ENCODE measurements around the gene RNF166.
A peak's percentile ranks its signal among the peaks of the same experiment; 100 is the strongest.

Gene RNF166

GRCh38 chr16:88652762-88653063, 53.5 kb downstream of the RNF166 start:
- no peak for DNase-seq (ENCODE audit: low spot score)

- DNase-seq (ENCODE audit: low spot score): no peak
These were observed 54.0 kb downstream of the RNF166 start for GRCh38 chr16:88651989-88652761.

DNA sequence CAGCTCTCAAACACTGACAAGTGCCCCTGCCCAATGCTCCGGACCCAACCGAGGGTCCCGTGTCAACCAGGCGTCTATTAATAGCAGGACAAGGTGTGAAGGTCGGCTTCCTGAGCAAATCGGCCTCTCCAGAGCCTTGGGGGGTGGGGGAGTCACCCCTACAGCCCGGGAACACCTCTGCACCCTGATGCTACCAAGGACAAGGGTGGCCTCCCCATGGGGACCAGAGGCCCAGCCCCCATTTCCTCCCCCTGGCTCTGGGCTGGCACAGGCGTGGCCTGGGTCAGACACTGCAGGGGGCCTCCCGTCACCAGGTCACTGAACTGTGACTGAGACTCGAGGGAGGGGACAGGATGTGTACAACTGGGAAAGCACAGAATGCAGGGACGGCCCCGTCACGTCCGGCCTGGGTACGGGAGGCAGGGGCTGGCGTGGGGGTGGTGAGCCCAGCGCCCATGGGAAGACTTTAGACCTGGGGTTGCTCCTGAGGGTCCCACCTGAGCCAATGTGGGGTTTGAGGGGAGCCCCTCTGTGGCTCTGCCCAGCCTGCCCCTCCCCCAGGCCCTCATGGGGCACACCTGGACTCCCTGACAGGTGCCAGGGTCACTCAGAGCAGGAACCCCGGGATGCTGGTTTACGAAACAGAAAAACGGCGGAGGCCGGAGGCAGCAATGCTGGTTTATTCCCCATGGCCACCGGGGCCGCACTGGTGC, 54.8 kb downstream of the RNF166 start:
- no peak for DNase-seq (ENCODE audit: low spot score)

DNA sequence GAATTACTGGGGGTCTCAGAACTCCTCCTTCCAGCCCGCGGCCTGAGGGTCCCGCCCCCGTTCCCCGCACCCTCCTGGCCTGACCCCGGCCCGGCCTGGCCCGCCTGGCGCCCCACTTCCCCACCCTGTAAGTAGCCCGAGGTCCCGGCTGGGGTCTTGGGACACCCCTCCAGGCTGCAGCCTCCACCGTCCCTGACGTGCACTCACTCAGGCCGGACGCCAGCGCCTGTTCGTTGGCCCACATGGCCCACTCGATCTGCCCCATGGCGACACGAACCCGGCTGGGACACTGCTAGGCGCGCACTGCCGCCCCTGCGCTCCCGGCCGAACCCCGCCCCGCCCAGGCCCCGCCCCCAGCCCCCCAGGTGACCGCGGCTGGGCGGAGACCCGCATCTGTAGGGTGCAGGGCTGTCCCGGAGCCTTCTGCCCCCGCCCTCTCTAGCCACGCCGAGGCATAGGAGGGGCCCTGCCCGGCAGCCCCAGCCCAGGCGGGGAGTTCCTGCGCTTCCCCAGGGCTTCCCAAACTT, 55.4 kb downstream of the RNF166 start, which contains the start of gene CYBA:
Gene CYBA (minus strand): TSS at position 305 of the 527 bp plus-strand sequence. CDS start 40 bp downstream, at position 265.
- peak; percentile 92 for DNase-seq (ENCODE audit: low spot score)

GRCh38 chr16:88649924-88650748, 56.1 kb downstream of the RNF166 start:
- peak; percentile 76 for DNase-seq (ENCODE audit: low spot score)

DNA sequence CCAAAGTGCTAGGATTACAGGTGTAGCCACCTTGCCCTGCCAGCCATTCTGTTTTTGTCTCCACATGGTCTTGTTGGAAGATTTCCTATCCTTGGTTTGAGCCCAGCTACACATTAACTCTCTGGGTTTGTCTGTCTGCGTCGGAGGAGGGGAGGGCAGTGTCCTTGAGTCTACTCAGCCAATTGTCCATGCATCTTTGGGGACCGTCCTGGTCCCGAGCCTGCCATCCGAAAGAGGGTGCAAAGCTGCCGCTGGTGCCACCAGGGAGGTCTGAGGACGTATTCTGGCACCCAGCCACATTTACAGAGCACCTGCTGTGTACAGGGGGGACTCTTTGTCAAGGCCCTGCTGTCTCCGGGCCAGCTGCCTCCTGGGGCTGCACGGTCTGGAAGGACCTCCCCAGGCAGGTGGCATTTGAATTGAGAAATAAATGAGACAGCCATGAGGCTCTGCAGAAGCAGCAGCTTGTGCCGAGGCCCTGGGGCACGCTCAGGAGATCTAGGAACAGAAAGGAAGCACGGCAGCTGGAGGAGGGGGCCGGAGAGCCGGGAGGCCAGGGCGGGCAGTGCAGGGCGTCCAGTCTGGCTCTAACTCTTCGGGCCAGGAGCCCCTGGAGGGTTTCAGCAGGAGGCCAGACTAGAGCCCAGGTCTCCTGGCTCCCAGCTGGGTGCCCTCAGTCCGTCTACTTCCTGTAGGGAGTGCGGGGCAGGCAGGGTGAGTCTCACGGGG, 56.8 kb downstream of the RNF166 start:
- DNase-seq (ENCODE audit: low spot score): no peak

DNA sequence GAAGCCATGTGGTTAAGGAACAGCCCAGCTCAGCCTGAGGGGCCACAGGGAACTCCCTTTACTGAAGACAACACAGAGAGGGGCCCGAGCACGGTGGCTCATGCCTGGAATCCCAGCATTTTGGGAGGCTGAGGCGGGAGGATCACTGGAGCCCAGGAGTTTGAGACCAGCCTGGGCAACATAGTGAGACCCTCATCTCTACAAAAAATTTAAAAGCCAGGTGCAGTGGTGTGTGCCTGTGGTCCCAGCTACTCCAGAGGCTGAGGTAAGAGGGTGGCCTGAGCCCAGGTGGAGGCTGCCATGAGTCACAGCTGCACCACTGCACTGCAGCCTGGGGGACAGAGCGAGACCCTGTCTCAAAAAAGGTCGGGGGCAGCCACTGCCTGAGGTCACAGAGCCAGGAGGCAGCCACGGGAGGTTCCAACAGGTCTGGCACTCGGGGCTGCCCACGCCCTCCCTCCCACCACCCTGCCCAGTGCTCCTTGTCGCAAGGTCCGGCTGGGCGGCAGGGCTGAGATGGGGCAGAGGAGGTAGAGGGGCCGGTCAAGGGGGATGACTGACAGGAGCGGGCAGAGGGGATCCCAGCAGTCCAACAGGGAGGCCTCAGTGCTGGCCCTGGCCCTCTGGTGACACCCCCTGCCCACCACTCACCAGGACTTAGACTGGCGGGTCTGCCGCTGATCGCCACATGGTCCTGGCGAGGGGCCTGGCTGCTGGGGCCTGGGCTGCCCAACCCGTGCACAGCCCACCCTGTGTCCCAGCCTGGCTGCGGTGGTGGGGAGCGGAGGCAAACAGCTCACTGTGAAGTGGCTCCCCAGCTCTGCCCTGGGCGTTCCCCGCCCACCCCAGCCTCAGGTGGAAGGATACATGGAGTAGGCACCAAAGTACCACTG, 58.8 kb downstream of the RNF166 start:
- DNase-seq (ENCODE audit: low spot score): no peak
